T-cell (primary cell): Measurements from ENCODE around the gene MAP3K15. TPM values are rescaled to one million over a fixed set of nuclear protein-coding genes. Genes with fewer than 3 reads are reported as not detected.
A peak's percentile ranks its signal among the peaks of the same experiment; 100 is the strongest.

Source experiments
- ATAC-seq, 4 experiments: fragments of 200-7000 bp in 3 of 4; fragments of 150-1000 bp in 1 of 4; cut with Tn5 transposase; replicated peaks in 1 of 4; 1 replicate in 3 of 4; 2 replicates in 1 of 4; pipeline ENCODE4 v1.10.0; 2021; ENCODE audit warnings: moderate library complexity in 3 of 4, mild to moderate bottlenecking in 2 of 4, moderate number of reproducible peaks in 1 of 4
- CTCF ChIA-PET, 2 donors: fragments of 300-600 bp; sonication (Branson Sonifier 250); formaldehyde crosslinking; loops; one replicate each; lab custom pipeline; 2022; ENCODE audit warnings: antibody characterized with exemption in 2 of 2; lab: Charles Lee
- POLR2A ChIA-PET, 2 donors: fragments of 300-600 bp; sonication (Branson Sonifier 250); formaldehyde crosslinking; loops; one replicate each; lab custom pipeline; 2022; ENCODE audit warnings: antibody characterized with exemption in 2 of 2; lab: Charles Lee
- DNase-seq, 35 experiments: peaks; one replicate each; pipeline versions ENCODE4 v3.0.0 to v3.0.0-alpha.2; 2013 to 2023
- H3K27ac ChIP-seq: one replicate; pipeline ENCODE4 v1.5.1; 2013; ENCODE audit warnings: low read length
- H3K27me3 ChIP-seq, 2 experiments: replicated peaks in 1 of 2; 1 replicate in 1 of 2; 2 replicates in 1 of 2; pipeline versions ENCODE4 v1.6.1 to v1.7.0; 2013; ENCODE audit warnings: low read length in 1 of 2, mixed read lengths in 1 of 2; ENCODE audit not compliant: control insufficient read depth in 2 of 2, insufficient read depth in 2 of 2; ENCODE audit errors: extremely low read depth in 1 of 2
- H3K36me3 ChIP-seq, 2 donors: 1 replicate in 1 of 2; 2 replicates in 1 of 2; pipeline versions ENCODE4 v1.6.1 to v1.7.0; 2013; ENCODE audit warnings: low read length in 1 of 2; ENCODE audit not compliant: control insufficient read depth in 2 of 2, insufficient read depth in 1 of 2; ENCODE audit errors: extremely low read depth in 1 of 2
- H3K4me1 ChIP-seq, 2 experiments: 1 replicate in 1 of 2; 2 replicates in 1 of 2; pipeline versions ENCODE4 v1.6.1 to v1.7.0; 2013; ENCODE audit warnings: low read length in 2 of 2, mixed read lengths in 1 of 2; ENCODE audit not compliant: insufficient read depth in 2 of 2, control insufficient read depth in 1 of 2; ENCODE audit errors: extremely low read depth in 1 of 2
- H3K4me3 ChIP-seq, 2 donors: 1 replicate in 1 of 2; 2 replicates in 1 of 2; pipeline versions ENCODE4 v1.5.1 to v1.7.0; 2013; ENCODE audit warnings: mild to moderate bottlenecking in 2 of 2, low read length in 1 of 2, moderate library complexity in 1 of 2; ENCODE audit not compliant: control insufficient read depth in 1 of 2; ENCODE audit errors: extremely low read depth in 1 of 2
- H3K9me3 ChIP-seq: 2 replicates; pipeline ENCODE4 v1.7.0; 2013
- H3K27ac Mint-ChIP-seq, 2 donors: one replicate each; pipeline ENCODE4 v1.8.0; 2020 to 2021; ENCODE audit warnings: mild to moderate bottlenecking in 2 of 2, mixed read lengths in 2 of 2
- H3K27me3 Mint-ChIP-seq, 2 donors: one replicate each; pipeline ENCODE4 v1.8.0; 2021 to 2022; ENCODE audit warnings: mixed read lengths in 2 of 2
- H3K36me3 Mint-ChIP-seq: one replicate; pipeline ENCODE4 v1.8.0; 2021; ENCODE audit warnings: mixed read lengths
- H3K4me1 Mint-ChIP-seq, 3 donors: one replicate each; pipeline ENCODE4 v1.8.0; 2020 to 2022; ENCODE audit warnings: mixed read lengths in 3 of 3, mild to moderate bottlenecking in 1 of 3
- H3K4me3 Mint-ChIP-seq, 3 donors: one replicate each; pipeline ENCODE4 v1.8.0; 2020 to 2022; ENCODE audit warnings: mild to moderate bottlenecking in 3 of 3, mixed read lengths in 3 of 3, moderate library complexity in 3 of 3
- H3K9me3 Mint-ChIP-seq, 3 donors: one replicate each; pipeline ENCODE4 v1.8.0; 2020 to 2022; ENCODE audit warnings: mixed read lengths in 3 of 3
- WGBS: methylation state at CpG from one replicate; pipeline ENCODE4 v1.1.5; 2013; ENCODE audit warnings: missing lambda C conversion rate; ENCODE audit not compliant: insufficient coverage; 5-methylcytosine and 5-hydroxymethylcytosine counted together
- total RNA-seq, 35 experiments: library from RNA in 6 of 35; stranded (reverse) in 6 of 35; fragments of 120-200 nt in 1 of 35; gene quantifications; one replicate each; pipeline versions ENCODE4 v1.2.1 to v1.2.4 and lab custom pipeline; 2013 to 2026

Gene MAP3K15, protein sequence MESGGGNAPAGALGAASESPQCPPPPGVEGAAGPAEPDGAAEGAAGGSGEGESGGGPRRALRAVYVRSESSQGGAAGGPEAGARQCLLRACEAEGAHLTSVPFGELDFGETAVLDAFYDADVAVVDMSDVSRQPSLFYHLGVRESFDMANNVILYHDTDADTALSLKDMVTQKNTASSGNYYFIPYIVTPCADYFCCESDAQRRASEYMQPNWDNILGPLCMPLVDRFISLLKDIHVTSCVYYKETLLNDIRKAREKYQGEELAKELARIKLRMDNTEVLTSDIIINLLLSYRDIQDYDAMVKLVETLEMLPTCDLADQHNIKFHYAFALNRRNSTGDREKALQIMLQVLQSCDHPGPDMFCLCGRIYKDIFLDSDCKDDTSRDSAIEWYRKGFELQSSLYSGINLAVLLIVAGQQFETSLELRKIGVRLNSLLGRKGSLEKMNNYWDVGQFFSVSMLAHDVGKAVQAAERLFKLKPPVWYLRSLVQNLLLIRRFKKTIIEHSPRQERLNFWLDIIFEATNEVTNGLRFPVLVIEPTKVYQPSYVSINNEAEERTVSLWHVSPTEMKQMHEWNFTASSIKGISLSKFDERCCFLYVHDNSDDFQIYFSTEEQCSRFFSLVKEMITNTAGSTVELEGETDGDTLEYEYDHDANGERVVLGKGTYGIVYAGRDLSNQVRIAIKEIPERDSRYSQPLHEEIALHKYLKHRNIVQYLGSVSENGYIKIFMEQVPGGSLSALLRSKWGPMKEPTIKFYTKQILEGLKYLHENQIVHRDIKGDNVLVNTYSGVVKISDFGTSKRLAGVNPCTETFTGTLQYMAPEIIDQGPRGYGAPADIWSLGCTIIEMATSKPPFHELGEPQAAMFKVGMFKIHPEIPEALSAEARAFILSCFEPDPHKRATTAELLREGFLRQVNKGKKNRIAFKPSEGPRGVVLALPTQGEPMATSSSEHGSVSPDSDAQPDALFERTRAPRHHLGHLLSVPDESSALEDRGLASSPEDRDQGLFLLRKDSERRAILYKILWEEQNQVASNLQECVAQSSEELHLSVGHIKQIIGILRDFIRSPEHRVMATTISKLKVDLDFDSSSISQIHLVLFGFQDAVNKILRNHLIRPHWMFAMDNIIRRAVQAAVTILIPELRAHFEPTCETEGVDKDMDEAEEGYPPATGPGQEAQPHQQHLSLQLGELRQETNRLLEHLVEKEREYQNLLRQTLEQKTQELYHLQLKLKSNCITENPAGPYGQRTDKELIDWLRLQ (N-terminal part only)
- under 1 TPM in 2 of 5 donors, not detected in 3; 0.09 to 0.23 TPM for total RNA-seq
- 0.09 TPM for total RNA-seq (2013)
- total RNA-seq (lab: John Stamatoyannopoulos, UW), result 0 to 0.45 (median 0.06) reads per million in 29 experiments

DNA sequence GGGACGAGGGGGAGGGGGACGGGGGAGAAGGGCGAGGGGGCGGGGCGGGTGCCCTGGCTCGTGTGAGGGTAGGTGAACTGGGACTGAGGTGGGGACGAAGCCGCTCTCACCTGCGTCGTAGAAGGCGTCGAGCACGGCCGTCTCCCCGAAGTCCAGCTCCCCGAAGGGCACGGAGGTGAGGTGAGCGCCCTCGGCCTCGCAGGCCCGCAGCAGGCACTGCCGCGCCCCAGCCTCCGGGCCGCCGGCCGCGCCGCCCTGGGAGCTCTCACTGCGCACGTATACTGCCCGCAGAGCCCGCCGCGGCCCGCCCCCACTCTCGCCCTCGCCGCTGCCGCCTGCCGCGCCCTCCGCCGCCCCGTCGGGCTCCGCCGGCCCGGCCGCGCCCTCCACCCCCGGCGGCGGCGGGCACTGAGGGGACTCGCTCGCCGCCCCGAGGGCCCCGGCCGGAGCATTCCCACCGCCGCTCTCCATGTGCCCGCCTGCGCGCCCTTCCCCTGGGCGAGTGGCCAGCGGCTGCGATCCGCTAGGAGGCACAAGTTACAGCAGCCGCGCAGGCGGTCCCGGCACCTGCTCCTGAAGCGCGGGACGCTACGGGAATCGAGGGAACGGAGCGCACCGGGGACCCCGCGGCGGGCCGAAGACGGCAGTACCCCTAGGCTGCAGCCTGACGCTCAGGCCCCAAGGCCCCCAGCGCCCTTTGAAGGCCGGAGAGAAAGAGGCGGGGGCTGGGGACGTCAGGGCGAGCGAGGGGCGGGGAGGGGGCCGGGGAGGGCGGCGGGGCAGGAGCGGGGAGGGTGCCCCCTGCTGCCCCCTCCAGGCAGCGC is at the start of gene MAP3K15:
TSS of gene MAP3K15 (minus strand) at position 718 of the 824 bp plus-strand sequence. CDS start at position 471, 247 bp downstream.
- Histone ChIP-seq H3K27me3 (peaks cover 0 to 18% of the 10 kb centered on the region in 2 experiments), H3K9me3 (no peaks in the 10 kb centered on the region), H3K36me3 (no peaks in the 10 kb centered on the region), H3K27ac (no peak within 1 kb of the TSS), H3K4me1 (peaks cover 0 to 6% of the 10 kb centered on the region in 2 experiments), H3K4me3 (no peak within 1 kb of the TSS)
- CTCF ChIA-PET, result interaction anchor here in 1 of 2 donors (0.7 to 0.8 kb wide), 2 partner anchors 20 to 24 kb away, joined by 3 to 7 read pairs; no protein-coding TSS in a partner anchor
- peak in 5 of 35 experiments; percentile 1 to 13 (median 4) for DNase-seq
- no peak within 1 kb of the TSS for H3K27ac Mint-ChIP-seq
- peaks cover 0 to 7% (median 3%) of the 10 kb centered on the region in 3 donors for H3K4me1 Mint-ChIP-seq
- H3K4me3 Mint-ChIP-seq, result peak within 1 kb of the TSS; percentile 39 to 51 (median 51)
- 2% methylated on average over 45 of the region's 100 CpGs for WGBS
- POLR2A ChIA-PET, result no interaction called here
- ATAC-seq, result peak; percentile 43 to 67 (median 48)
- no peaks in the 10 kb centered on the region for H3K36me3 Mint-ChIP-seq
- H3K27me3 Mint-ChIP-seq, result peaks cover 25 to 29% of the 10 kb centered on the region in 2 donors
- no peaks in the 10 kb centered on the region for H3K9me3 Mint-ChIP-seq

DNA sequence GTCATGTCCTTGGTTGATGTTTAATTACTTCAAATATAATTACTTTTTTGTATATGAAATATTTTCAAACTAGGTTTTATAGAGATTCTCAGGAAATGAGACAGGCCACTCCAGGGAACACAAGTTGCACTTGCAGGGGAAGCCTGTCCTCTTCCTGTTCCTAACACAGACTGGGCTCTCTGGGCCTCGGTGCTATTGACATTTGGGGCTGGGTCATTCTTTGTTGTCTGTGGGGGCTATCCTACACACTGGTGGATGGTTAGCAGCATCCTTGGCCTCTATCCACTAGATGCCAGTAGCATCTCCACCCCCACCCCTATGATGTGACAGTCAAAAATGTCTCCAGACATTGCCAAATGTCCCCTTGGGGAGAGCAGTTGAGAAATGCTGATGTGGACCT is 49.3 kb upstream of the MAP3K15 start:
- H3K27ac Mint-ChIP-seq, result no peak overlapping the region
- ATAC-seq (no peak), DNase-seq (no peak)
- ChIA-PET POLR2A (no interaction called here), CTCF (no interaction called here)
- no peak overlapping the region for H3K4me3 Mint-ChIP-seq
- H3K9me3 ChIP-seq, result no peaks in the 10 kb centered on the region
- no peak overlapping the region for H3K27ac ChIP-seq
- peaks cover 24% of the 10 kb centered on the region for H3K36me3 Mint-ChIP-seq
- no peaks in the 10 kb centered on the region for H3K27me3 Mint-ChIP-seq
- no peaks in the 10 kb centered on the region for H3K27me3 ChIP-seq
- H3K4me1 ChIP-seq, result peaks cover 0 to 10% of the 10 kb centered on the region in 2 experiments
- peaks cover 0 to 35% of the 10 kb centered on the region in 2 donors for H3K36me3 ChIP-seq
- H3K4me1 Mint-ChIP-seq, result peaks cover 0 to 38% (median 23%) of the 10 kb centered on the region in 3 donors
- no peaks in the 10 kb centered on the region for H3K9me3 Mint-ChIP-seq
- WGBS, result no CpG with 5 or more reads among the region's 1 CpG
- H3K4me3 ChIP-seq, result no peak overlapping the region

DNA sequence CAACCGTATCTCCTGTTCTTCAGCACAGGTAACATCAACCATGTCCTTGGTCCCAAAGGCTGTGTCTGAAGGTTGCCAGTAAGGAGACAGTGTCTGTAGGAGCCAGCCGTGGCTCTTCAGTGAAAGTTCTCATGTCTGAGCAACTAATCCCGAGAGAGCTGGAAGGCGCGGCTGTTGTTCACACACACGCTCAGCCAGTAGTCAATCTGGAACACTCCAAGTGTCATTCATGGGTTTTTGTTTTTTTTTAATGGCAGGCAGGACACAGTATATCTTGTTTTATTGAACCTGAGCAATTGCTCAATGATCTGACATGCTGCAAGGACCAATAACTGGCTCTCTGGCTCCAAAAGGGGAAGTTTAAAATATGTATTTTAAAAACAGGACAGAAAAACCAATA is 48.4 kb upstream of the MAP3K15 start:
- Mint-ChIP-seq H3K36me3 (peaks cover 20% of the 10 kb centered on the region), H3K9me3 (no peaks in the 10 kb centered on the region), H3K27ac (peak overlapping the region in 1 of 2 donors; percentile 52), H3K4me1 (peaks cover 0 to 35% (median 23%) of the 10 kb centered on the region in 3 donors), H3K4me3 (no peak overlapping the region), H3K27me3 (no peaks in the 10 kb centered on the region)
- no peak for DNase-seq
- Histone ChIP-seq H3K36me3 (peaks cover 0 to 26% of the 10 kb centered on the region in 2 donors), H3K9me3 (no peaks in the 10 kb centered on the region), H3K4me3 (no peak overlapping the region), H3K27me3 (no peaks in the 10 kb centered on the region), H3K27ac (no peak overlapping the region), H3K4me1 (peaks cover 0 to 10% of the 10 kb centered on the region in 2 experiments)
- POLR2A ChIA-PET, result no interaction called here
- ATAC-seq, result no peak
- CTCF ChIA-PET, result no interaction called here
- WGBS, result 60% methylated on average over 1 of the region's 6 CpGs

DNA sequence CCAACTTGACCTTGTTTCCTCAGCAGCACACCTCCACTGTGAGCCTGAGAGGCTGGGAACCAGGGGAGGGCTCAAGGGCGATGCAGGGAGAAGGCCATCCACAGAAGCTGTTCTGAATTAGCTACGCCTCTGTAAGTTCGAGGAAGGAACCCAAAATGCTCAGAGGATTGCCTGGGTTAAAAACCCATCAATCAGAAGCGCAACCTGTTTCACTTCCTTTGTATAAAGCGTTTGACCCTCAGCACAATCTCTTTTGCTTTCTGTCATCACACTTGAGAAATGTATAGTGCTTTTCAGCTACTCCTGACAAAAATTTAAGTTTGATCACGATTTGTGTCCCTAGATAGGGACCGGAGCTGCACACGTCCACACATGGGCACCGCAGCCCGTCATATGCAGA is 48.0 kb upstream of the MAP3K15 start:
- DNase-seq (no peak), ATAC-seq (no peak)
- H3K27me3 ChIP-seq, result no peaks in the 10 kb centered on the region
- no peak overlapping the region for H3K4me3 ChIP-seq
- Mint-ChIP-seq H3K27ac (no peak overlapping the region), H3K27me3 (no peaks in the 10 kb centered on the region), H3K36me3 (peaks cover 17% of the 10 kb centered on the region), H3K4me1 (peaks cover 0 to 32% (median 21%) of the 10 kb centered on the region in 3 donors), H3K4me3 (no peak overlapping the region), H3K9me3 (no peaks in the 10 kb centered on the region)
- 70% methylated on average over 4 of the region's 10 CpGs for WGBS
- CTCF ChIA-PET, result no interaction called here
- no peaks in the 10 kb centered on the region for H3K9me3 ChIP-seq
- no peak overlapping the region for H3K27ac ChIP-seq
- POLR2A ChIA-PET, result no interaction called here
- peaks cover 0 to 8% of the 10 kb centered on the region in 2 experiments for H3K4me1 ChIP-seq
- H3K36me3 ChIP-seq, result peaks cover 0 to 22% of the 10 kb centered on the region in 2 donors

DNA sequence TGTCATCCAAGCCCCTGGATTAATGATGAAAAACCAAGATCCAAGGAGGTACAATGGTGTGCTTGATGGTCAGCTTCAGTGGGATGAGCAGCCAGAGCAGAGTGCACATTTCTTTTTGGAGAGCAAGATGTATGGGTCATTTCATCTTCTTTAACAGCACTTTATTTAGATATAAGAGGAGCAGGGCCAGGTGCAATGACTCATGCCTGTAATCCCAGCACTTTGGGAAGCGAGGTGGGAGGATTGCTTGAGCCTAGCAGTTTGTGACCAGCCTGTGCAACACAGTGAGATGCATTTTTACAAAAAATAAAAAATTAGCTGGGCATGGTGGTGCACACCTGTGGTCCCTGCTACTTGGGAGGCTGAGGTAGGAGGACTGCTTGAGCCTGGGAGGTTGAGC is 45.3 kb upstream of the MAP3K15 start:
- Histone ChIP-seq H3K27ac (no peak overlapping the region), H3K4me1 (no peaks in the 10 kb centered on the region), H3K9me3 (no peaks in the 10 kb centered on the region), H3K4me3 (no peak overlapping the region), H3K27me3 (no peaks in the 10 kb centered on the region), H3K36me3 (peaks cover 0 to 16% of the 10 kb centered on the region in 2 donors)
- ChIA-PET POLR2A (interaction anchor here in 1 of 2 donors (0.7 kb wide), 1 partner anchor 11 kb away, joined by 4 read pairs; no protein-coding TSS in a partner anchor), CTCF (no interaction called here)
- Mint-ChIP-seq H3K27ac (no peak overlapping the region), H3K9me3 (no peaks in the 10 kb centered on the region), H3K4me3 (no peak overlapping the region), H3K27me3 (no peaks in the 10 kb centered on the region), H3K4me1 (peaks cover 0 to 28% (median 11%) of the 10 kb centered on the region in 3 donors), H3K36me3 (peaks cover 10% of the 10 kb centered on the region)
- no peak for ATAC-seq
- DNase-seq, result no peak
- no CpG with 5 or more reads among the region's 1 CpG for WGBS
